IMR-90 (cell line): ENCODE data around the gene MEF2A. TPM values are rescaled to one million over a fixed set of nuclear protein-coding genes. Genes with fewer than 3 reads are reported as not detected.

Experiments used
- ATAC-seq: fragments of 200-7000 bp; cut with Tn5 transposase; 2 replicates; pipeline ENCODE4 v1.9.1; 2020; ENCODE audit warnings: low read depth, mild to moderate bottlenecking, moderate library complexity
- BruUV-seq: library from RNA; stranded (reverse); fragments of 400-500 nt; replicated peaks from 2 replicates; lab custom pipeline; 2021; lab: Mats Ljungman, UMichigan
- CTCF ChIA-PET: fragments of 300-600 bp; formaldehyde crosslinking; extraction: SDS; loops from one replicate; lab custom pipeline; 2021; ENCODE audit warnings: antibody characterized with exemption; lab: Yijun Ruan, JAX
- POLR2A ChIA-PET: fragments of 300-600 bp; sonication (Branson Sonifier 250); formaldehyde crosslinking; loops from one replicate; lab custom pipeline; 2022; ENCODE audit warnings: antibody characterized with exemption; ENCODE audit not compliant: unreplicated experiment; lab: Charles Lee
- DNase-seq: peaks from one replicate; pipeline ENCODE4 v3.0.0; 2013
- H2AFZ ChIP-seq: replicated peaks from 2 replicates; pipeline ENCODE3; 2013; ENCODE audit warnings: low read length, mild to moderate bottlenecking; ENCODE audit not compliant: poor library complexity
- H2AK5ac ChIP-seq: 2 replicates; pipeline ENCODE4 v1.6.1; 2013; ENCODE audit warnings: low read depth, low read length, inconsistent platforms
- H2AK9ac ChIP-seq: replicated peaks from 2 replicates; pipeline ENCODE3; 2013; ENCODE audit warnings: mild to moderate bottlenecking, low read depth, low read length, moderate library complexity; ENCODE audit not compliant: poor library complexity
- H2BK120ac ChIP-seq: 2 replicates; pipeline ENCODE4 v1.6.1; 2013; ENCODE audit warnings: low read depth, low read length, inconsistent platforms
- H2BK15ac ChIP-seq: 3 replicates; pipeline ENCODE4 v1.6.1; 2013; ENCODE audit warnings: low read depth, low read length, inconsistent platforms
- H2BK20ac ChIP-seq: 2 replicates; pipeline ENCODE4 v1.6.1; 2013; ENCODE audit warnings: low read depth, mild to moderate bottlenecking, inconsistent platforms, low read length, moderate library complexity
- H2BK5ac ChIP-seq: 2 replicates; pipeline ENCODE4 v1.6.1; 2013; ENCODE audit warnings: mild to moderate bottlenecking, low read depth, low read length, inconsistent platforms; ENCODE audit not compliant: poor library complexity, severe bottlenecking
- H3K14ac ChIP-seq: replicated peaks from 2 replicates; pipeline ENCODE4 v1.6.1; 2013; ENCODE audit warnings: low read depth, low read length, inconsistent platforms
- H3K18ac ChIP-seq: 2 replicates; pipeline ENCODE4 v1.6.1; 2013; ENCODE audit warnings: low read depth, low read length, control low read depth
- H3K23ac ChIP-seq: 2 replicates; pipeline ENCODE4 v1.6.1; 2013; ENCODE audit warnings: low read depth, low read length, inconsistent platforms
- H3K27ac ChIP-seq: 2 replicates; pipeline ENCODE4 v1.5.1; 2013; ENCODE audit warnings: mild to moderate bottlenecking, control low read depth, low read length; ENCODE audit not compliant: insufficient read depth
- H3K27me3 ChIP-seq: 2 replicates; pipeline ENCODE4 v1.6.1; 2013; ENCODE audit warnings: low read length; ENCODE audit not compliant: control insufficient read depth, insufficient read depth
- H3K36me3 ChIP-seq: 2 replicates; pipeline ENCODE4 v1.6.1; 2013; ENCODE audit warnings: low read length, mixed read lengths; ENCODE audit not compliant: control insufficient read depth, insufficient read depth
- H3K4ac ChIP-seq: 2 replicates; pipeline ENCODE4 v1.6.1; 2013; ENCODE audit warnings: low read depth, low read length, inconsistent platforms
- H3K4me1 ChIP-seq: 2 replicates; pipeline ENCODE4 v1.6.1; 2013; ENCODE audit warnings: low read length, mixed read lengths; ENCODE audit not compliant: control insufficient read depth, insufficient read depth
- H3K4me2 ChIP-seq: 2 replicates; pipeline ENCODE4 v1.6.1; 2013; ENCODE audit warnings: low read depth, mild to moderate bottlenecking, control low read depth, low read length, moderate library complexity
- H3K4me3 ChIP-seq: 2 replicates; pipeline ENCODE4 v1.5.1; 2013; ENCODE audit warnings: low read depth, mild to moderate bottlenecking, control low read depth, low read length, moderate library complexity; ENCODE audit not compliant: insufficient read depth
- H3K56ac ChIP-seq: 2 replicates; pipeline ENCODE4 v1.6.1; 2013; ENCODE audit warnings: low read length, inconsistent platforms; ENCODE audit not compliant: insufficient read depth; ENCODE audit errors: extremely low read depth
- H3K79me1 ChIP-seq, 2 experiments: 2 replicates each; pipeline ENCODE4 v1.6.1; 2013; ENCODE audit warnings: low read length in 2 of 2, inconsistent platforms in 1 of 2, low read depth in 1 of 2
- H3K9ac ChIP-seq: 2 replicates; pipeline ENCODE4 v1.6.1; 2013; ENCODE audit warnings: low read depth, low read length, control low read depth
- H3K9me1 ChIP-seq: 2 replicates; pipeline ENCODE4 v1.6.1; 2013; ENCODE audit warnings: low read length, inconsistent platforms; ENCODE audit not compliant: insufficient read depth
- H3K9me3 ChIP-seq: 2 replicates; pipeline ENCODE4 v1.6.1; 2013; ENCODE audit warnings: low read length; ENCODE audit not compliant: control insufficient read depth, insufficient read depth
- H4K20me1 ChIP-seq: 2 replicates; pipeline ENCODE4 v1.6.1; 2013; ENCODE audit warnings: low read length, inconsistent platforms; ENCODE audit not compliant: insufficient read depth
- H4K5ac ChIP-seq: 2 replicates; pipeline ENCODE4 v1.6.1; 2013; ENCODE audit warnings: mild to moderate bottlenecking, low read depth, low read length, control low read depth
- H4K8ac ChIP-seq, 2 experiments: 2 replicates each; pipeline ENCODE4 v1.6.1; 2013; ENCODE audit warnings: low read depth in 2 of 2, low read length in 2 of 2, control low read depth in 1 of 2, inconsistent platforms in 1 of 2
- H4K91ac ChIP-seq: 2 replicates; pipeline ENCODE4 v1.6.1; 2013; ENCODE audit warnings: low read depth, low read length, inconsistent platforms; ENCODE audit not compliant: insufficient read depth
- CEBPB ChIP-seq: IDR thresholded peaks from 2 replicates; pipeline ENCODE4 v1.6.1; 2012; ENCODE audit warnings: low read depth, low read length, improper control_type of control experiment
- CTCF ChIP-seq: conservative IDR thresholded peaks from 2 replicates; pipeline ENCODE4 v1.5.1; 2012; ENCODE audit warnings: mild to moderate bottlenecking, low read depth, low read length, improper control_type of control experiment
- FOS ChIP-seq: fragments of 150-350 bp; IDR thresholded peaks from 2 replicates; pipeline ENCODE4 v1.6.1; 2016; ENCODE audit warnings: low read depth, low read length
- MAFK ChIP-seq: IDR thresholded peaks from 2 replicates; pipeline ENCODE4 v1.6.1; 2012; ENCODE audit warnings: low read depth, low read length, improper control_type of control experiment
- NFE2L2 ChIP-seq: fragments of 150-350 bp; IDR thresholded peaks from 2 replicates; pipeline ENCODE4 v1.6.1; 2016; ENCODE audit warnings: low read depth, mild to moderate bottlenecking, low read length
- SMC3 ChIP-seq: fragments of 150-350 bp; IDR thresholded peaks from 2 replicates; pipeline ENCODE4 v1.6.1; 2016; ENCODE audit warnings: low read depth, mild to moderate bottlenecking, antibody characterized with exemption, low read length, moderate library complexity
- dilution Hi-C: fragments of 300-500 bp; cut with HindIII; formaldehyde crosslinking; loops from one replicate; pipeline ENCODE4 v1.14.3; 2018; ENCODE audit warnings: low sequenced_read_pairs; ENCODE audit not compliant: unreplicated experiment
- in situ Hi-C: fragments of 300-500 bp; cut with MboI; formaldehyde crosslinking; loops from 3 replicates; pipeline ENCODE4 v1.14.3; 2019; ENCODE audit warnings: low sequenced_read_pairs, inconsistent platforms, mixed read lengths
- intact Hi-C: fragments of 100-400 bp; cut with micrococcal nuclease; formaldehyde crosslinking; loops from 2 replicates; pipeline ENCODE4 v1.10.0; 2022
- polyA plus RNA-seq, 3 experiments: library from polyadenylated mRNA; depleted of rRNA; stranded (reverse); fragments of >200 nt; gene quantifications; 2 replicates each; pipeline ENCODE4 v1.2.3, GENCODE V29; 2012; ENCODE audit warnings: low replicate concordance in 1 of 3
- total RNA-seq: library from RNA; depleted of rRNA; stranded (reverse); fragments of >200 nt; gene quantifications from 2 replicates; pipeline ENCODE4 v1.2.3, GENCODE V29; 2012

The MEF2A gene
- total and polyA plus RNA-seq, 2 of the 4 experiments (the other 2 are of a cell fraction), result 16.1 to 16.7 TPM

- no peak overlapping the region for H2AFZ ChIP-seq
- H3K36me3 ChIP-seq, result no peaks in the 10 kb centered on the region
- DNase-seq, result no peak
- no peaks in the 10 kb centered on the region; the same call in 1 of the 2 replicates for H3K4me1 ChIP-seq
- no peak overlapping the region for H3K4me3 ChIP-seq
- H2AK5ac ChIP-seq, result no peak overlapping the region
- BruUV-seq, result no TSS peak
- H3K56ac ChIP-seq, result no peak overlapping the region
- H2BK5ac ChIP-seq, result no peak overlapping the region
- no peak overlapping the region for H3K23ac ChIP-seq
- no peak overlapping the region for H4K5ac ChIP-seq
- in situ Hi-C loops (no loop called here), dilution Hi-C loops (no loop called here), intact Hi-C loops (no loop called here)
- no peaks in the 10 kb centered on the region for H4K20me1 ChIP-seq
- H3K4ac ChIP-seq, result no peak overlapping the region
- TF ChIP-seq NFE2L2 (no peak), CEBPB (no peak), FOS (no peak), MAFK (no peak), SMC3 (no peak), CTCF (no peak)
- no peak overlapping the region for H3K27ac ChIP-seq
- H3K9me1 ChIP-seq, result no peaks in the 10 kb centered on the region
- H3K18ac ChIP-seq, result no peak overlapping the region
- ChIA-PET POLR2A (no interaction called here), CTCF (interaction anchor here (0.6 to 1.3 kb wide), 2 partner anchors 13 to 34 kb away, joined by 4 read pairs; no protein-coding TSS in a partner anchor)
- no peak overlapping the region for H2BK15ac ChIP-seq
- no peak overlapping the region for H2AK9ac ChIP-seq
- H3K4me2 ChIP-seq, result no peak overlapping the region
- H3K27me3 ChIP-seq, result peaks cover 4% of the 10 kb centered on the region; the same call in 1 of the 2 replicates
- H3K9me3 ChIP-seq, result no peaks in the 10 kb centered on the region
- no peak for ATAC-seq
- no peaks in the 10 kb centered on the region for H3K79me1 ChIP-seq
- no peak overlapping the region for H3K14ac ChIP-seq
- H2BK20ac ChIP-seq, result no peak overlapping the region
- no peak overlapping the region for H3K9ac ChIP-seq
- H4K8ac ChIP-seq, result no peak overlapping the region
- H2BK120ac ChIP-seq, result no peak overlapping the region
- H4K91ac ChIP-seq, result no peak overlapping the region
These were observed 20.2 kb upstream of the MEF2A start for GRCh38 chr15:99545605-99546004.
